Measurements from ENCODE around the gene CAMSAP2.

CAMSAP2 gene

GRCh38 chr1:200856716-200857357, 118.1 kb downstream of the CAMSAP2 start:
- no peak for DNase-seq

- no peak for DNase-seq
Observed at GRCh38 chr1:200857804-200858203, 119.1 kb downstream of the CAMSAP2 start.

- no peak for DNase-seq
Observed at GRCh38 chr1:200861937-200862647, 123.4 kb downstream of the CAMSAP2 start.

GRCh38 chr1:200862713-200863415, 124.2 kb downstream of the CAMSAP2 start:
- no peak for DNase-seq

- no peak for DNase-seq
Observed at GRCh38 chr1:200866116-200866515, 127.4 kb downstream of the CAMSAP2 start.

GRCh38 chr1:200866521-200866920, 127.8 kb downstream of the CAMSAP2 start:
- DNase-seq, result no peak

- DNase-seq, result no peak
Observed at GRCh38 chr1:200867018-200867811, 128.5 kb downstream of the CAMSAP2 start.

GRCh38 chr1:200869376-200869752, 130.7 kb downstream of the CAMSAP2 start:
- DNase-seq, result no peak

GRCh38 chr1:200869753-200870391, 131.2 kb downstream of the CAMSAP2 start:
- no peak for DNase-seq

- no peak for DNase-seq
Observed at GRCh38 chr1:200872446-200873115, 133.9 kb downstream of the CAMSAP2 start, which contains the start of gene GPR25. TSS of gene GPR25 (plus strand) at chr1:200872981. CDS start at chr1:200873038, 57 bp downstream.

GRCh38 chr1:200873116-200873670, 134.5 kb downstream of the CAMSAP2 start:
- no peak for DNase-seq

GRCh38 chr1:200873671-200874397, 135.1 kb downstream of the CAMSAP2 start:
- no peak for DNase-seq

GRCh38 chr1:200874694-200875093, 136.0 kb downstream of the CAMSAP2 start:
- no peak for DNase-seq

GRCh38 chr1:200875416-200875815, 136.7 kb downstream of the CAMSAP2 start:
- DNase-seq, result no peak

- DNase-seq, result no peak
Observed at GRCh38 chr1:200877010-200877409, 138.3 kb downstream of the CAMSAP2 start.

GRCh38 chr1:200877839-200878551, 139.3 kb downstream of the CAMSAP2 start:
- DNase-seq, result no peak

GRCh38 chr1:200880212-200880611, 141.5 kb downstream of the CAMSAP2 start:
- DNase-seq, result no peak

- no peak for DNase-seq
Observed at GRCh38 chr1:200883118-200883517, 144.4 kb downstream of the CAMSAP2 start.

- no peak for DNase-seq
Observed at GRCh38 chr1:200885623-200886402, 147.1 kb downstream of the CAMSAP2 start.
